Prostate gland (tissue), 2 donors: ENCODE measurements around the gene MPPED1. TPM values are rescaled to one million over a fixed set of nuclear protein-coding genes. Genes with fewer than 3 reads are reported as not detected.
A peak's percentile ranks its signal among the peaks of the same experiment; 100 is the strongest.

Experiments
- DNase-seq: peaks from one replicate; pipeline ENCODE4 v3.0.0-alpha.2; 2019; ENCODE audit warnings: low spot score
- H3K27ac ChIP-seq, 2 donors: fragments of 200-600 bp; sonication (generic); 2 replicates each; pipeline ENCODE4 v1.5.1; 2017 to 2019
- H3K27me3 ChIP-seq: fragments of 200-600 bp; sonication (generic); replicated peaks from 2 replicates; pipeline ENCODE4 v1.5.1; 2019; ENCODE audit not compliant: insufficient read depth
- H3K36me3 ChIP-seq, 2 donors: fragments of 200-600 bp; sonication (generic); 1 replicate in 1 of 2; 2 replicates in 1 of 2; pipeline versions ENCODE4 v1.5.1 to v1.8.1; 2017 to 2019
- H3K4me1 ChIP-seq: fragments of 200-600 bp; sonication (generic); replicated peaks from 2 replicates; pipeline ENCODE4 v1.5.1; 2019
- H3K4me3 ChIP-seq, 2 donors: fragments of 200-600 bp; sonication (generic); 2 replicates each; pipeline ENCODE4 v1.5.1; 2017 to 2019
- H3K9me3 ChIP-seq: fragments of 200-600 bp; sonication (generic); 2 replicates; pipeline ENCODE4 v1.5.1; 2017
- CTCF ChIP-seq, 4 experiments: fragments of 200-600 bp in 2 of 4; fragments of 450-650 bp in 2 of 4; sonication (generic) in 2 of 4; IDR thresholded peaks; 1 replicate in 3 of 4; 2 replicates in 1 of 4; pipeline ENCODE4 v1.5.1; 2016 to 2019; ENCODE audit warnings: antibody characterized with exemption in 4 of 4, mild to moderate bottlenecking in 2 of 4, moderate library complexity in 2 of 4
- POLR2A ChIP-seq: fragments of 450-650 bp; IDR thresholded peaks from one replicate; pipeline ENCODE4 v1.6.1; 2016; ENCODE audit warnings: antibody characterized with exemption, mild to moderate bottlenecking
- POLR2AphosphoS5 ChIP-seq: sonication (generic); formaldehyde crosslinking; IDR thresholded peaks from one replicate; pipeline ENCODE4 v1.6.1; 2017; ENCODE audit warnings: antibody characterized with exemption
- WGBS: methylation state at CpG from one replicate; pipeline ENCODE4 v1.1.5; 2018; 5-methylcytosine and 5-hydroxymethylcytosine counted together
- intact Hi-C: fragments of 100-400 bp; cut with DNase I; formaldehyde crosslinking; loops from one replicate; pipeline ENCODE4 v1.14.2; 2022
- total RNA-seq, 2 donors: library from RNA; depleted of rRNA; stranded (reverse); fragments of >200 nt; gene quantifications; one replicate each; pipeline ENCODE4 v1.1.0, GENCODE V29; 2016

MPPED1 gene
- total RNA-seq, 2 donors from 2014 or later: 0.77 to 6.4 TPM

- TF ChIP-seq POLR2A (no peak), POLR2AphosphoS5 (no peak), CTCF (IDR thresholded peaks at IDR 0.05) (no peak)
- Histone ChIP-seq H3K9me3 (no peaks in the 10 kb centered on the region), H3K27ac (no peak overlapping the region), H3K27me3 (no peaks in the 10 kb centered on the region), H3K36me3 (no peaks in the 10 kb centered on the region), H3K4me1 (no peaks in the 10 kb centered on the region), H3K4me3 (no peak overlapping the region)
- DNase-seq: no peak
- intact Hi-C loops: loop anchor here (5.0 to 10.0 kb wide), 3 partner anchors 156 to 1239 kb away; no protein-coding TSS in a partner anchor
- 42% methylated on average over 7 of the region's 7 CpGs for WGBS
These were observed 24.0 kb upstream of the MPPED1 start for GRCh38 chr22:43387815-43388214.

GRCh38 chr22:43388420-43388851 is 23.4 kb upstream of the MPPED1 start:
- DNase-seq: peak; percentile 67

GRCh38 chr22:43389227-43389836 is 22.5 kb upstream of the MPPED1 start:
- intact Hi-C loops: loop anchor here (5.0 to 10.0 kb wide), 3 partner anchors 157 to 1238 kb away; no protein-coding TSS in a partner anchor
- Histone ChIP-seq H3K4me1 (no peaks in the 10 kb centered on the region), H3K9me3 (no peaks in the 10 kb centered on the region), H3K4me3 (no peak overlapping the region), H3K27me3 (no peaks in the 10 kb centered on the region), H3K36me3 (no peaks in the 10 kb centered on the region), H3K27ac (no peak overlapping the region)
- DNase-seq: no peak
- TF ChIP-seq POLR2AphosphoS5: no peak
- TF ChIP-seq POLR2A: no peak
- no peak for TF ChIP-seq CTCF (IDR thresholded peaks at IDR 0.05)
- 91% methylated on average over 8 of the region's 8 CpGs for WGBS

More at GRCh38 chr22:43388420-43388851, 23.4 kb upstream of the MPPED1 start:
- no peak for TF ChIP-seq POLR2AphosphoS5
- TF ChIP-seq CTCF (IDR thresholded peaks at IDR 0.05): peak; percentile 91 to 98 (median 94)
- no peak for TF ChIP-seq POLR2A
- Histone ChIP-seq H3K36me3 (no peaks in the 10 kb centered on the region), H3K4me1 (no peaks in the 10 kb centered on the region), H3K4me3 (no peak overlapping the region), H3K27me3 (no peaks in the 10 kb centered on the region), H3K27ac (no peak overlapping the region), H3K9me3 (no peaks in the 10 kb centered on the region)
- intact Hi-C loops: loop anchor here (5.0 to 10.0 kb wide), 3 partner anchors 156 to 1239 kb away; no protein-coding TSS in a partner anchor
- 10% methylated on average over 7 of the region's 17 CpGs for WGBS

- Histone ChIP-seq H3K27me3 (no peaks in the 10 kb centered on the region), H3K9me3 (no peaks in the 10 kb centered on the region), H3K27ac (no peak overlapping the region), H3K36me3 (no peaks in the 10 kb centered on the region), H3K4me1 (no peaks in the 10 kb centered on the region), H3K4me3 (no peak overlapping the region)
- no peak for TF ChIP-seq POLR2AphosphoS5
- no peak for TF ChIP-seq CTCF (IDR thresholded peaks at IDR 0.05)
- no peak for TF ChIP-seq POLR2A
- no peak for DNase-seq
- 93% methylated on average over 3 of the region's 3 CpGs for WGBS
- intact Hi-C loops: no loop called here
These were observed 21.6 kb upstream of the MPPED1 start for GRCh38 chr22:43390166-43390565.

GRCh38 chr22:43390872-43391271 is 20.9 kb upstream of the MPPED1 start:
- 71% methylated on average over 4 of the region's 4 CpGs for WGBS
- DNase-seq: no peak
- intact Hi-C loops: no loop called here

More at GRCh38 chr22:43390872-43391271, 20.9 kb upstream of the MPPED1 start:
- Histone ChIP-seq H3K27me3 (no peaks in the 10 kb centered on the region), H3K4me3 (no peak overlapping the region), H3K27ac (no peak overlapping the region), H3K36me3 (no peaks in the 10 kb centered on the region), H3K9me3 (no peaks in the 10 kb centered on the region), H3K4me1 (no peaks in the 10 kb centered on the region)
- TF ChIP-seq POLR2A (no peak), CTCF (IDR thresholded peaks at IDR 0.05) (no peak), POLR2AphosphoS5 (no peak)
